Loucy (cell line): ENCODE measurements around the gene ABLIM2.

ENCODE experiments used
- CTCF ChIP-seq: fragments of 200-600 bp; sonication (generic); conservative IDR thresholded peaks from 2 replicates; pipeline ENCODE4 v1.5.1; 2014; ENCODE audit warnings: mild to moderate bottlenecking, antibody characterized with exemption, low read length
- EZH2phosphoT487 ChIP-seq: fragments of 200-600 bp; IDR thresholded peaks from 2 replicates; pipeline ENCODE4 v1.6.1; 2018; ENCODE audit warnings: antibody characterized with exemption, mild to moderate bottlenecking, moderate library complexity, borderline replicate concordance

GRCh38 chr4:8205749-8206611, 47.4 kb upstream of the ABLIM2 start:
- TF ChIP-seq EZH2phosphoT487 (no peak), CTCF (no peak)
